Heart left ventricle (tissue), 16 donors: ENCODE results near the gene ZNF672. TPM values are rescaled to one million over a fixed set of nuclear protein-coding genes. Genes with fewer than 3 reads are reported as not detected.

ENCODE experiments used
- ATAC-seq, 4 donors: fragments of 200-7000 bp; cut with Tn5 transposase; one replicate each; pipeline ENCODE4 v1.9.1; 2020 to 2022; ENCODE audit warnings: moderate library complexity in 4 of 4, mild to moderate bottlenecking in 3 of 4, moderate number of reproducible peaks in 1 of 4
- DNase-seq, 5 donors: peaks; one replicate each; pipeline ENCODE4 v3.0.0-alpha.2; 2020
- H3K27ac ChIP-seq, 12 donors: fragments of 200-600 bp; sonication (generic) in 4 of 12; one replicate each; pipeline versions ENCODE4 v1.5.0 to v1.8.0; 2016 to 2022; ENCODE audit warnings: mild to moderate bottlenecking in 2 of 12
- H3K27me3 ChIP-seq, 9 donors: fragments of 200-600 bp; sonication (generic) in 2 of 9; one replicate each; pipeline versions ENCODE4 v1.5.1 to v1.8.0; 2016 to 2022; ENCODE audit warnings: mild to moderate bottlenecking in 3 of 9
- H3K36me3 ChIP-seq, 9 donors: fragments of 200-600 bp; sonication (generic) in 2 of 9; one replicate each; pipeline versions ENCODE4 v1.5.0 to v1.8.0; 2018 to 2022; ENCODE audit warnings: mild to moderate bottlenecking in 2 of 9
- H3K4me1 ChIP-seq, 12 donors: fragments of 200-600 bp; sonication (generic) in 4 of 12; one replicate each; pipeline versions ENCODE4 v1.5.0 to v1.8.0; 2016 to 2022; ENCODE audit warnings: mild to moderate bottlenecking in 3 of 12
- H3K4me3 ChIP-seq, 12 donors: fragments of 200-600 bp; sonication (generic) in 4 of 12; one replicate each; pipeline versions ENCODE4 v1.5.0 to v1.8.0; 2017 to 2022; ENCODE audit warnings: mild to moderate bottlenecking in 9 of 12, moderate library complexity in 4 of 12
- H3K9me3 ChIP-seq, 12 donors: fragments of 200-600 bp; sonication (generic) in 4 of 12; one replicate each; pipeline versions ENCODE4 v1.5.0 to v1.8.0; 2016 to 2022; ENCODE audit warnings: mild to moderate bottlenecking in 1 of 12
- POLR2A ChIP-seq, 2 donors: fragments of 450-650 bp; IDR thresholded peaks; one replicate each; pipeline ENCODE4 v1.6.1; 2017; ENCODE audit warnings: antibody characterized with exemption in 2 of 2, mild to moderate bottlenecking in 2 of 2, moderate library complexity in 2 of 2
- WGBS, 4 donors: extraction: QIAGEN DNeasy Blood & Tissue Kit in 2 of 4; methylation state at CpG; one replicate each; pipeline versions ENCODE4 v1.1.5 to v1.1.7; 2013 to 2018; 5-methylcytosine and 5-hydroxymethylcytosine counted together
- intact Hi-C, 10 donors: fragments of 100-400 bp; cut with DNase I; formaldehyde crosslinking; loops; one replicate each; pipeline versions ENCODE4 v1.11.1 to v1.14.2; 2022
- polyA plus RNA-seq, 2 donors: library from polyadenylated mRNA; stranded (reverse); fragments of 200-250 nt; gene quantifications; one replicate each; pipeline ENCODE4 v1.2.3, GENCODE V29; 2013
- total RNA-seq, 9 donors: library from RNA; depleted of rRNA in 2 of 9; stranded (reverse); fragments of >200 nt in 2 of 9; fragmentation: NEBNext Ultra II Directional in 3 of 9; extraction: Animal tissue kit (Norgen Biotek cat#: 25700) in 3 of 9; gene quantifications; one replicate each; pipeline versions ENCODE4 v1.1.0 to v1.2.4, GENCODE V29; 2016 to 2023
- TF ChIP-seq, protein P1 (sequence below), 12 donors: fragments of 200-600 bp; sonication (generic) in 4 of 12; IDR thresholded peaks; one replicate each; pipeline versions ENCODE4 v1.5.0 to v1.8.0; 2018 to 2022; ENCODE audit warnings: antibody characterized with exemption in 12 of 12, mild to moderate bottlenecking in 5 of 12
- donor health status: ischemic (EF 13 %, LVEDD 7.1; RV severe dilation, severe dysfunction).
- donor health status: healthy with polysubstance abuse.
- donor health status: DM: no; HTN: yes; CAD: no.
- donor health status: DM: no; HTN: no; CAD: no.
- donor health status: ischemic (EF 25% LVEDD 6.9; RV normal size, moderate dysfunction).
- donor health status: ischemic (EF 25% LVEDD 5.7; RV mildly dilated, moderate dysfunction).
- donor health status: healthy.
- donor health status: DM: yes; HTN: yes; CAD: no.
- donor health status: ischemic (EF 35%, LVEDD 5.7; RV mildly dilated, moderate dysfunction).
- donor health status: nonischemic (EF 11% LVEDD 7.7; RV severe dilation, severe dysfunction).
- donor health status: DM: yes; HTN: yes; CAD: no.
- donor health status: PGD.
- donor health status: ischemic (EF 29% LVEDD 5.4; RV normal size, mild dysfunction).
- donor health status: nonischemic (EF 23%, LVEDD 6.1; RV moderate dilation, normal function).

Gene ZNF672
- total and polyA plus RNA-seq, 11 donors: 20.5 to 63.8 (median 37.8) TPM

DNA sequence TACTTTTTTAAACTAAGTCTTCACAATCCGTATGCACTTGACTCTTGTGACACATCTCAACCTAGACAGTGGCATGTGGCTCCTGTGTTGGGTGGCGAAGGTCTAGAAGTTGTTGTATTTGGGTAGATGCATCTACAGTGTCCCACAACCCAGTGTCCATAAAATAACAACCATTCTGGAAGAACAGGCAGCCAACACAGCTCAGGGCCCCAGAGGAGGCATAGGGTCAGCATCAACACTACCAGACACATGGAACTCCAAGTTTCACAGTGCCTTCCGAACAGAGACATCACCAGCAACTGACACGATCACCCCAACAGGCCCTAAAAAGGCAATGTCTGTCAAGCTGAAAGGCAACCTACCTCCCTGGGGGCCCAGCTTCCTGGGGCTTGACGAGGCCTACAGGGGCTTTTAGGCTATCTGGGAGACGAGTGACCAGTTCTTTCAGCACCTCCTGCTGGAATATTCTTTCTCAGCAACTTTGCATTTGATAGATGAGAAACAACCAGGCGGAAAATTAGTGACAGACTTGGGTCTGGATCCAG is 17.9 kb upstream of the ZNF672 start:
- Histone ChIP-seq H3K27ac (no peak overlapping the region), H3K27me3 (no peaks in the 10 kb centered on the region), H3K36me3 (peaks cover 0 to 64% (median 48%) of the 10 kb centered on the region in 9 donors), H3K4me1 (peaks cover 19 to 81% (median 55%) of the 10 kb centered on the region in 12 donors), H3K4me3 (no peak overlapping the region), H3K9me3 (no peaks in the 10 kb centered on the region)
- no peak for ATAC-seq
- intact Hi-C loops: no loop called here
- 77 to 83% (median 83%) methylated on average over 7 of the region's 7 CpGs for WGBS, 4 donors
- no peak for TF ChIP-seq POLR2A (IDR thresholded peaks at IDR 0.05)
- TF ChIP-seq, protein P1, sequence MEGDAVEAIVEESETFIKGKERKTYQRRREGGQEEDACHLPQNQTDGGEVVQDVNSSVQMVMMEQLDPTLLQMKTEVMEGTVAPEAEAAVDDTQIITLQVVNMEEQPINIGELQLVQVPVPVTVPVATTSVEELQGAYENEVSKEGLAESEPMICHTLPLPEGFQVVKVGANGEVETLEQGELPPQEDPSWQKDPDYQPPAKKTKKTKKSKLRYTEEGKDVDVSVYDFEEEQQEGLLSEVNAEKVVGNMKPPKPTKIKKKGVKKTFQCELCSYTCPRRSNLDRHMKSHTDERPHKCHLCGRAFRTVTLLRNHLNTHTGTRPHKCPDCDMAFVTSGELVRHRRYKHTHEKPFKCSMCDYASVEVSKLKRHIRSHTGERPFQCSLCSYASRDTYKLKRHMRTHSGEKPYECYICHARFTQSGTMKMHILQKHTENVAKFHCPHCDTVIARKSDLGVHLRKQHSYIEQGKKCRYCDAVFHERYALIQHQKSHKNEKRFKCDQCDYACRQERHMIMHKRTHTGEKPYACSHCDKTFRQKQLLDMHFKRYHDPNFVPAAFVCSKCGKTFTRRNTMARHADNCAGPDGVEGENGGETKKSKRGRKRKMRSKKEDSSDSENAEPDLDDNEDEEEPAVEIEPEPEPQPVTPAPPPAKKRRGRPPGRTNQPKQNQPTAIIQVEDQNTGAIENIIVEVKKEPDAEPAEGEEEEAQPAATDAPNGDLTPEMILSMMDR (IDR thresholded peaks at IDR 0.05): no peak
- no peak for DNase-seq

DNA sequence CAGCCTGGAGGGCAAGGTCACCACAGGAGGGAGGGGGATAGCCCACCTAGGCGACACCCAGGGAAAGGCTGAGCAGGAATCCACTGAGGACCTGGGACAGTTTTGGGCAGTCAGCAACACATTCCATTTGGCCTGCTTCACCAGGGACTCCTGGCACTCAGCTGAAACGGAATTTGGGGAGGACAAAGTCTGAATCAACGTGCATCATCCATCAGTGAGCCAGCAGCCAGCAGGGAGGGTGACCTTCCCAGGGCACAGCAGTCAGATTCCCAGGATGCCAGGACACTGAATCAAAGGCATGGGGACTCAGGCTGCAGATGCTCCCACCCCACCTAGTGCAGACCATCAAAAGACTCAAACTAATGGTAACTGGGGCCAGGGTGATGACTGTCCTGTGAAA is 16.9 kb upstream of the ZNF672 start:
- ATAC-seq (peak in 1 of 4 donors; percentile 3), DNase-seq (no peak)
- Histone ChIP-seq H3K4me1 (peaks cover 19 to 82% (median 56%) of the 10 kb centered on the region in 12 donors), H3K27me3 (no peaks in the 10 kb centered on the region), H3K27ac (peak overlapping the region in 5 of 12 donors; percentile 10 to 64 (median 25)), H3K36me3 (peaks cover 0 to 54% (median 38%) of the 10 kb centered on the region in 9 donors), H3K4me3 (no peak overlapping the region), H3K9me3 (no peaks in the 10 kb centered on the region)
- WGBS, 4 donors: 45 to 58% (median 54%) methylated on average over 3 of the region's 3 CpGs
- no peak for TF ChIP-seq POLR2A (IDR thresholded peaks at IDR 0.05)
- TF ChIP-seq, protein P1 (IDR thresholded peaks at IDR 0.05): no peak
- intact Hi-C loops: no loop called here

DNA sequence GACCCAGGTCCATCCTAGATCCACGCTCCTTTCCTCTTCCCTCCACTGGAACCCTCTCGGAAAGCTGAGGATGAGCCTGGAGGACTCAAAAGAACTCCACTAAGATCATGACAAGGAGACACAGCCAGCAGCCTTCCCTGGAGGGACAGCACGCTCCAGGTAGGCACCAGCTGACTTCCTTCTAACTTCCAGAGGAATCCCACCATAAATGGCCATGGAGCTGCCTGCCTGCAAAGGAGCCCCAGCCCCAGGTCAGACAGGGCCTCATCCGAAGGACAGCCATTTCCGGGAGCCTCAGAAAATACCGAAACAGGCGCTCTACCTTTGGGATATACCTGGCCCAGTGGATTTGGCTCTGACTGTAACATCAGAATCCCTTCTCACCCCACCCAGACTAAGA is 16.4 kb upstream of the ZNF672 start:
- Histone ChIP-seq H3K9me3 (no peaks in the 10 kb centered on the region), H3K36me3 (peaks cover 0 to 49% (median 32%) of the 10 kb centered on the region in 9 donors), H3K4me1 (peaks cover 19 to 78% (median 57%) of the 10 kb centered on the region in 12 donors), H3K4me3 (no peak overlapping the region), H3K27ac (peak overlapping the region in 8 of 12 donors; percentile 6 to 55 (median 22)), H3K27me3 (no peaks in the 10 kb centered on the region)
- 90 to 96% (median 94%) methylated on average over 5 to 7 of the region's 7 CpGs for WGBS, 4 donors
- intact Hi-C loops: no loop called here
- no peak for ATAC-seq
- DNase-seq: no peak
- TF ChIP-seq POLR2A (IDR thresholded peaks at IDR 0.05): no peak
- TF ChIP-seq, protein P1 (IDR thresholded peaks at IDR 0.05): no peak

DNA sequence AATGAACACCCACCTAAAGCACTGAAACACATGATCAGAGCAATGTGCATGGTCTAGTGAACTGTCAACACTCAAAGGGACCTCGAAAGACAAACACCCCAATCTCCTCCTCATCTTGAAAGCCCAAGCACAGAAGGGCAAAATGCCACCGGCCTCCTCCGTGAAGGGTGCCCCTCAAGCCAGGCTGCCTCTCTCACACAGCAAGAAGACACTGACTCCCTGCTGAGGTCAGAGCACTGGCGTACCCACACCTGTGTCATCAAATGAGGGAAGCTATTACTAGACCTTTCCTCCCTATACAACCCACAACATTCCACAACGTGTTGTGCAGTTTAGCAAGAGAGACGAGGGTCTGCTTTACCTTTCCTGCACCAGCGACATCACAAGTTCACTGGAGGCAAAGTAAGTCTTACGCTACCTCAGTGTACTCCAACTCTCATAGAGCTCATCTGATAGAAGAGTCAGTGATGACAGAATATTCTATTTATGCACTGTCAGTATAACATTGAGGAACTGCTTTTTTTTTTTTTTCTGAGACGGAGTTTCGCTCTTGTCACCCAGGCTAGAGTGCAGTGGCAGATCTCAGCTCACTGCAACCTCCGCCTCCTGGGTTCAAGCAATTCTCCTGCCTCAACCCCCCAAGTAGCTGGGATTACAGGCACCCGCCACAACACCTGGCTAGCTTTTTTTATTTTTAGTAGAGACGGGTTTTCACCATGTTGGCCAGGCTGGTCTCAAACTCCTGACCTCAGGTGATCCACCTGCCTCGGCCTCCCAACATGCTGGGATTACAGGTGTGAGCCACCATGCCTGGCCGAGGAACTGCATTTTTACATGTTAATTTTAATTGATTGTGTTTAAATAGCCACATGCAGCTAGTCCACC is 15.6 kb upstream of the ZNF672 start:
- Histone ChIP-seq H3K4me1 (peaks cover 19 to 78% (median 64%) of the 10 kb centered on the region in 12 donors), H3K27ac (peak overlapping the region in 8 of 12 donors; percentile 6 to 55 (median 28)), H3K9me3 (no peaks in the 10 kb centered on the region), H3K4me3 (peak overlapping the region in 1 of 12 donors; percentile 26), H3K36me3 (peaks cover 0 to 43% (median 26%) of the 10 kb centered on the region in 9 donors), H3K27me3 (no peaks in the 10 kb centered on the region)
- ATAC-seq (no peak), DNase-seq (no peak)
- no peak for TF ChIP-seq POLR2A (IDR thresholded peaks at IDR 0.05)
- TF ChIP-seq, protein P1 (IDR thresholded peaks at IDR 0.05): no peak
- intact Hi-C loops: no loop called here
- 74 to 77% (median 75%) methylated on average over 14 to 15 of the region's 15 CpGs for whole genome bisulfite sequencing, 4 donors
